Measurements from ENCODE around the gene SPATA13. TPM values are rescaled to one million over a fixed set of nuclear protein-coding genes. Genes with fewer than 3 reads are reported as not detected.

The SPATA13 gene
- total RNA-seq, 1 donor from 2014 or later, result 5.1 TPM

DNA sequence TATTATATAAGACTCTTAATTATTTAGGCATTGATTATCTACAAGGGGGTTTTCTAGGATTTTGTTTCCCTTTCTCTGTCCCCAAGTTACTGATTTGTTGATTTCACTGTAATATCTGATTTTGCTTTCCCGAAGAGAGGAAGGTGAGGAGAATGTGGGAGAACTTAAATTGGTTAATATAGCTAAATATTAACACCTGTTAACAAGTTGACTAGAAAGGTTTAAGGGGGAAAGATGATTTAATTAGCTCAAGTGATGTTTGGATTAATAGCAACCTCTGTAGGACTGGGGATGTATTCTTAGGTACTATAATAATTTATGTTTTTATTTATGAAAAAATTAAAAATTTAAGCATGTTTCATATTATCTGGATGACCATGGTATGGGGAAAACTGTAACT lies 35.1 kb downstream of the SPATA13 start:
- Mint-ChIP-seq H3K9me3 (ENCODE audit: low read depth) (no peaks in the 10 kb centered on the region), H3K4me3 (ENCODE audit: unreplicated experiment) (no peak overlapping the region), H3K27me3 (ENCODE audit: low read depth) (no peaks in the 10 kb centered on the region), H3K4me1 (ENCODE audit: low read depth) (no peaks in the 10 kb centered on the region), H3K36me3 (ENCODE audit: low read depth) (no peaks in the 10 kb centered on the region), H3K27ac (ENCODE audit: unreplicated experiment) (no peak overlapping the region)
- DNase-seq (ENCODE audit: low spot score), result no peak
- TF ChIP-seq, protein P1, sequence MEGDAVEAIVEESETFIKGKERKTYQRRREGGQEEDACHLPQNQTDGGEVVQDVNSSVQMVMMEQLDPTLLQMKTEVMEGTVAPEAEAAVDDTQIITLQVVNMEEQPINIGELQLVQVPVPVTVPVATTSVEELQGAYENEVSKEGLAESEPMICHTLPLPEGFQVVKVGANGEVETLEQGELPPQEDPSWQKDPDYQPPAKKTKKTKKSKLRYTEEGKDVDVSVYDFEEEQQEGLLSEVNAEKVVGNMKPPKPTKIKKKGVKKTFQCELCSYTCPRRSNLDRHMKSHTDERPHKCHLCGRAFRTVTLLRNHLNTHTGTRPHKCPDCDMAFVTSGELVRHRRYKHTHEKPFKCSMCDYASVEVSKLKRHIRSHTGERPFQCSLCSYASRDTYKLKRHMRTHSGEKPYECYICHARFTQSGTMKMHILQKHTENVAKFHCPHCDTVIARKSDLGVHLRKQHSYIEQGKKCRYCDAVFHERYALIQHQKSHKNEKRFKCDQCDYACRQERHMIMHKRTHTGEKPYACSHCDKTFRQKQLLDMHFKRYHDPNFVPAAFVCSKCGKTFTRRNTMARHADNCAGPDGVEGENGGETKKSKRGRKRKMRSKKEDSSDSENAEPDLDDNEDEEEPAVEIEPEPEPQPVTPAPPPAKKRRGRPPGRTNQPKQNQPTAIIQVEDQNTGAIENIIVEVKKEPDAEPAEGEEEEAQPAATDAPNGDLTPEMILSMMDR (IDR thresholded peaks at IDR 0.05), result no peak

DNA sequence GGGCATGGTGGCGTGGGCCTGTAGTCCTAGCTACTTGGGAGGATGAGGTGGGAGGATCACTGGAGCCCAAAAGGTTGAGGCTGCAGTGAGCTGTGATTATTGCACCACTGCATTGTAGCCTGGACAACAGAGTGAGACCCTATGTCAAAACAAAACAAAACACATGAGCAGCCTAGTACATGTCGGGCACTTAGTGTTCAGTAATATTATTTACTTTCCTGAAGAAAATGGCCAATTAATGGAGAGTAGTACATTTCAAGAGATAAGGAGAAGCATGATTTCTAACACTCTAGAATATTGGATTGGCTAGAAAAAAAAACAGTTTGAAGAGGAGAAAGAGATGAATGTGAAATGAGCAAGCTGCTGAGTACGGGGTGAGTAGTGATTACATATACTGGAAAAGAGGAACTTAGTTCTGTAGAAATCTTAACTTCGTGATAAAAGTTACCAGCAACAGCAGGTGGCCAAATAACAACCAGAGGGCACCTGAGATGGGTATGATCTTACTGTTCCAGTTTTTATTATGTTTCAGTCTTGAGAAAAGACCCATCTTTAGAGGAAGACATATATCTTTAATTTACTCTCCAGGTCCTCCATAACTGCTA lies 36.2 kb downstream of the SPATA13 start:
- TF ChIP-seq, protein P1 (IDR thresholded peaks at IDR 0.05), result no peak
- Mint-ChIP-seq H3K4me1 (ENCODE audit: low read depth) (no peaks in the 10 kb centered on the region), H3K36me3 (ENCODE audit: low read depth) (no peaks in the 10 kb centered on the region), H3K27me3 (ENCODE audit: low read depth) (no peaks in the 10 kb centered on the region), H3K9me3 (ENCODE audit: low read depth) (no peaks in the 10 kb centered on the region), H3K4me3 (ENCODE audit: unreplicated experiment) (no peak overlapping the region), H3K27ac (ENCODE audit: unreplicated experiment) (no peak overlapping the region)
- DNase-seq (ENCODE audit: low spot score), result no peak

DNA sequence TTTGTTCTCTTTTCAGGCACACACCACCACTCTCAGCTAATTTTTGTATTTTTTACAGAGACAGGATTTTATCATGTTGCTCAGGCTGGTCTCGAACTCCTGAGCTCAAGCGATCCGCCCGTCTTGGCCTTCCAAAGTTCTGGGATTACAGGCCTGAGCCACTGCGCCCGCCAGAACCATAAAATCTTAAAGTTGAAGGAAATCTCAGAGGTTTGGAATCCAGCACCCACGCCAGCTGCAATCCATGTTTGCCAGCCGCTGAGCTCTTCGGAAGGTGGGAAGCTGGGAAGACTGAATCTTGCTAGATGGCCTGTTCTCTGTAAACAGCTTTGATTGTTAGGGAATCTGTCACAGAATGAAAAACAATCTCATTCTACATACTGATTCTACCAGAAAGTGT lies 38.5 kb downstream of the SPATA13 start:
- H3K4me1 Mint-ChIP-seq (ENCODE audit: low read depth), result peaks cover 6% of the 10 kb centered on the region
- H3K9me3 Mint-ChIP-seq (ENCODE audit: low read depth), result no peaks in the 10 kb centered on the region
- H3K27me3 Mint-ChIP-seq (ENCODE audit: low read depth), result no peaks in the 10 kb centered on the region
- no peak overlapping the region for H3K27ac Mint-ChIP-seq (ENCODE audit: unreplicated experiment)
- no peak overlapping the region for H3K4me3 Mint-ChIP-seq (ENCODE audit: unreplicated experiment)
- TF ChIP-seq, protein P1 (IDR thresholded peaks at IDR 0.05), result no peak
- no peaks in the 10 kb centered on the region for H3K36me3 Mint-ChIP-seq (ENCODE audit: low read depth)
- DNase-seq (ENCODE audit: low spot score), result no peak

DNA sequence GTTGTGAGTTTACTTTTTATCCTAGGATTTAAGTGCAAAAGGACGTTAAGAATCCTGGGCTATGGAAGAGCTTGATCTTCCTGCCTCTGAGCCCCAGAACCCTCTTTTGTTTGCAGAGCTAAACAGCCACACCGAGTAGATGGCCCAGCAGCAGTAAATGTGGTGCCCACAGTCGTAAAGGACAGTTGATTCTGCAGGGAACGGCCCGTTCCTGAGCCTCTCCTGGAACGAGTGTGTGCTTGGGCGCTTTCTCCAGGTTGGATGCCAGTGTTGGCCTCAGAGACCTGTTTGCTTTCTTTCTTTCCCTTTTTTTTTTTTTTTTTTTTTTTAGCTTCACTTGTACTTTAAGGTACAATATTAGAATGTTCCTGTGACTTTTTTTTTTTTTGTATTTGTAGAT lies 41.7 kb downstream of the SPATA13 start:
- H3K9me3 Mint-ChIP-seq (ENCODE audit: low read depth), result no peaks in the 10 kb centered on the region
- H3K4me1 Mint-ChIP-seq (ENCODE audit: low read depth), result peaks cover 12% of the 10 kb centered on the region
- TF ChIP-seq, protein P1 (IDR thresholded peaks at IDR 0.05), result no peak
- DNase-seq (ENCODE audit: low spot score), result no peak
- H3K36me3 Mint-ChIP-seq (ENCODE audit: low read depth), result no peaks in the 10 kb centered on the region
- no peak overlapping the region for H3K27ac Mint-ChIP-seq (ENCODE audit: unreplicated experiment)
- H3K4me3 Mint-ChIP-seq (ENCODE audit: unreplicated experiment), result no peak overlapping the region
- H3K27me3 Mint-ChIP-seq (ENCODE audit: low read depth), result no peaks in the 10 kb centered on the region

DNA sequence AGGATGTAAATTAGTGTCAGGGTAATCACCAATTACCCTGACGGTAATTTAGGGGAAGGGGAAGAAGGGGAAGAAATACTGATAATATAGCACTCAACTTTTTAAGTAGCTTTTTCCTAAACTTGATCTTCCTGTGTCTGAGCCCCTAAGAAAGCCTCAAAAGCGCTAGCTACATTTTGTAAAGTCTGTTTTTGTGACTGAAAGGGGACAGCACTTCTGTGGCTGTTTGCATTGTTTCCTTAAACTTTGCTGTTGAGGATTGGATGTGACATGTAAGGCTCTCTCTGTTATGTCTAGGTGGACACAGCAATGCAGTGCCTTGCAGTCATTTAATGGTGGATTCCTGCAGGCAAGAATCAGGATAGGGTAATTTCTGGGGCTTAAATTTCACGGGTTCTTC lies 42.8 kb downstream of the SPATA13 start:
- TF ChIP-seq, protein P1 (IDR thresholded peaks at IDR 0.05), result no peak
- Mint-ChIP-seq H3K36me3 (ENCODE audit: low read depth) (no peaks in the 10 kb centered on the region), H3K27ac (ENCODE audit: unreplicated experiment) (no peak overlapping the region), H3K4me3 (ENCODE audit: unreplicated experiment) (no peak overlapping the region), H3K9me3 (ENCODE audit: low read depth) (no peaks in the 10 kb centered on the region), H3K27me3 (ENCODE audit: low read depth) (no peaks in the 10 kb centered on the region), H3K4me1 (ENCODE audit: low read depth) (peaks cover 17% of the 10 kb centered on the region)
- no peak for DNase-seq (ENCODE audit: low spot score)
